ENCODE measurements around the gene KRT6B.
"Not testable (repeated sequence)": the region's sequence is repeated elsewhere in the genome, so short reads cannot be mapped to it uniquely, and the experiment has no call there.

KRT6B gene

GRCh38 chr12:52464897-52465296, 13.0 kb upstream of the KRT6B start:
- TF ChIP-seq CTCF (IDR thresholded peaks at IDR 0.05; ENCODE audit: insufficient read depth, missing control alignments) = no peak
- DNase-seq (ENCODE audit: insufficient read length, low spot score) (no peak), FAIRE-seq (no peak)

GRCh38 chr12:52461693-52462092, 9.7 kb upstream of the KRT6B start:
- no peak for DNase-seq (ENCODE audit: insufficient read length, low spot score)
- TF ChIP-seq CTCF (IDR thresholded peaks at IDR 0.05; ENCODE audit: insufficient read depth, missing control alignments) = no peak
- FAIRE-seq = no peak

- DNase-seq (ENCODE audit: insufficient read length, low spot score) = no peak
- no peak for TF ChIP-seq CTCF (IDR thresholded peaks at IDR 0.05; ENCODE audit: insufficient read depth, missing control alignments)
- no peak for FAIRE-seq
Observed at GRCh38 chr12:52458861-52459260, 6.9 kb upstream of the KRT6B start.

GRCh38 chr12:52455821-52456220, 3.9 kb upstream of the KRT6B start:
- FAIRE-seq (no peak), DNase-seq (ENCODE audit: insufficient read length, low spot score) (no peak)
- TF ChIP-seq CTCF (IDR thresholded peaks at IDR 0.05; ENCODE audit: insufficient read depth, missing control alignments) = no peak

GRCh38 chr12:52454411-52455201, 2.7 kb upstream of the KRT6B start:
- FAIRE-seq = no peak
- no peak for TF ChIP-seq CTCF (IDR thresholded peaks at IDR 0.05; ENCODE audit: insufficient read depth, missing control alignments)
- DNase-seq (ENCODE audit: insufficient read length, low spot score) = no peak

- TF ChIP-seq CTCF (IDR thresholded peaks at IDR 0.05; ENCODE audit: insufficient read depth, missing control alignments) = no peak
- DNase-seq (ENCODE audit: insufficient read length, low spot score) (no peak), FAIRE-seq (no peak)
Observed at GRCh38 chr12:52448228-52448627, 3.7 kb downstream of the KRT6B start.

GRCh38 chr12:52447196-52447595, 4.8 kb downstream of the KRT6B start:
- not testable (repeated sequence) for FAIRE-seq; DNase-seq (ENCODE audit: insufficient read length, low spot score)

Data from D721Med (cell line).